HUES6 (cell line): ENCODE data around the gene HOXA9.
A peak's percentile ranks its signal among the peaks of the same experiment; 100 is the strongest.

ENCODE experiments used
- H3K27ac ChIP-seq: 2 replicates; pipeline ENCODE4 v1.7.0; 2013; ENCODE audit warnings: low read depth, mild to moderate bottlenecking, low read length, inconsistent platforms
- H3K27me3 ChIP-seq: 2 replicates; pipeline ENCODE4 v1.6.1; 2013; ENCODE audit warnings: low read length; ENCODE audit not compliant: control insufficient read depth, insufficient read depth
- H3K36me3 ChIP-seq: 2 replicates; pipeline ENCODE4 v1.6.1; 2013; ENCODE audit warnings: low read length; ENCODE audit not compliant: control insufficient read depth, insufficient read depth
- H3K4me1 ChIP-seq: 2 replicates; pipeline ENCODE4 v1.6.1; 2013; ENCODE audit warnings: low read length; ENCODE audit not compliant: control insufficient read depth, insufficient read depth
- H3K4me3 ChIP-seq: 2 replicates; pipeline ENCODE4 v1.5.1; 2013; ENCODE audit warnings: low read depth, low read length
- H3K9ac ChIP-seq: one replicate; pipeline ENCODE4 v1.6.1; 2013; ENCODE audit warnings: mild to moderate bottlenecking, low read length
- H3K9me3 ChIP-seq: 2 replicates; pipeline ENCODE4 v1.6.1; 2013; ENCODE audit warnings: low read depth, low read length; ENCODE audit not compliant: control insufficient read depth, insufficient read depth

HOXA9 gene

DNA sequence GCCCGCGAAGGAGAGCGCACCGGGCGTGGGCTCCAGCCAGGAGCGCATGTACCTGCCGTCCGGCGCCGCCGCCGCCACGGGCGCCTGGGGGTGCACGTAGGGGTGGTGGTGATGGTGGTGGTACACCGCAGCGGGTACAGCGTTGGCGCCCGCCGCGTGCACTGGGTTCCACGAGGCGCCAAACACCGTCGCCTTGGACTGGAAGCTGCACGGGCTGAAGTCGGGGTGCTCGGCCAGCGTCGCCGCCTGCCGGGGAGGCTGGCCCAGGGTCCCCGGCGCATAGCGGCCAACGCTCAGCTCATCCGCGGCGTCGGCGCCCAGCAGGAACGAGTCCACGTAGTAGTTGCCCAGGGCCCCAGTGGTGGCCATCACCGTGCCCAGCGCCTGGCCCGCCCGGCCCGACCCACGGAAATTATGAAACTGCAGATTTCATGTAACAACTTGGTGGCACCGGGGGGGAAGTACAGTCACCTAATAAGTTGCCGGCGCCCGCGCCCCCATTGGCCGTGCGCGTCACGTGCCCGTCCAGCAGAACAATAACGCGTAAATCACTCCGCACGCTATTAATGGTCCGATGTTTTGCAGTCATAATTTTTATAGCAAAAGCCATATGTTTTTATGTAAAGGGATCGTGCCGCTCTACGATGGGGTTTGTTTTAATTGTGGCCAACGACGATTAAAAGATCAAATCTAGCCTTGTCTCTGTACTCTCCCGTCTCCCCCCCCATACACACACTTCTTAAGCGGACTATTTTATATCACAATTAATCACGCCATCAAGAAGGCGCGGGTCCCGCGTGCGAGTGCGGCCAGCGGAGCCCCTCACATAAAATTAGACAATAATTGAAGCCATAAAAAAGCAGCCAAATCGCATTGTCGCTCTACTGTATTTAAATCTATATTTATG, at the start of gene HOXA9:
Gene HOXA9 (minus strand): TSS at position 449 of the 907 bp plus-strand sequence. CDS start 80 bp downstream, at position 369.
- Histone ChIP-seq H3K9me3 (no peaks in the 10 kb centered on the region), H3K27ac (no peak within 1 kb of the TSS; the same call in 1 of the 2 replicates), H3K9ac (peak within 1 kb of the TSS; percentile 93), H3K36me3 (no peaks in the 10 kb centered on the region; the same call in 1 of the 2 replicates), H3K4me1 (peaks cover 28% of the 10 kb centered on the region), H3K27me3 (peaks cover 100% of the 10 kb centered on the region), H3K4me3 (peak within 1 kb of the TSS; percentile 59)

DNA sequence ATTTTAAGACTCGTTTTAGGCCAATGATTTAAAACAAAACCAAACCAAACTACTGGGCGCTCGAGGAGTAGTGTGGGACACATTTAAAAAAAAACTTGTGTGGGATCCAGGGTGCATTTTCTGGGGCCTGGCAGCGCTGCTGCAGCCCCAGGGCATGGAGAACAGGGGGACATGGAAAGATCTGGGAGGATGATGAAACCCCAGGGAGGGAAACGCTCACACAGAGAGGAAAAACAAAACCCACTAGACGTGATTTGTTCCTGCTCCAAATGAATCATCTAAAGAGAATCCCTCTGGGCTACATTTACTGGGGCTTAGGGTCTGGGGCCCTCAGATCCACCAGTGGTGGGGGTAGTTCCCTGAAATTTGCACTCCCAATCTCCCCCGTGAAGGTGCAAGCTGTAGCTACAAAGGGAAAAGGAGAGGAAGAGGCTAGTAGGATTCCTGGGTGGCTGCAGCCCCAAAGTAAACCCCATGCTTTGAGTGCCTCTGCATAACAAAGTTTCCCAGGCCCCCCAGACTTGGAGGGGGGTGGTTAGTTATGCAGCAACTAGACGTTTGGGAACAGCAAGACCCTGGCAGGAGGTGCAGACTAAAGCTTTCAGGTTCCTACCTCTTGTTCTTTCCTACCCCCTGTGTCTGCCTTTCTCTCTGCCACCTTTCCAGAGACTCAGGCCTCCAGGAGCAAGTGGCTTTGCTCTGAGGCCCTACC, 49.1 kb upstream of the HOXA9 start:
- H3K4me3 ChIP-seq: 0 out of 2 replicates have a peak overlapping the region, but pooled peaks have one; percentile 47

DNA sequence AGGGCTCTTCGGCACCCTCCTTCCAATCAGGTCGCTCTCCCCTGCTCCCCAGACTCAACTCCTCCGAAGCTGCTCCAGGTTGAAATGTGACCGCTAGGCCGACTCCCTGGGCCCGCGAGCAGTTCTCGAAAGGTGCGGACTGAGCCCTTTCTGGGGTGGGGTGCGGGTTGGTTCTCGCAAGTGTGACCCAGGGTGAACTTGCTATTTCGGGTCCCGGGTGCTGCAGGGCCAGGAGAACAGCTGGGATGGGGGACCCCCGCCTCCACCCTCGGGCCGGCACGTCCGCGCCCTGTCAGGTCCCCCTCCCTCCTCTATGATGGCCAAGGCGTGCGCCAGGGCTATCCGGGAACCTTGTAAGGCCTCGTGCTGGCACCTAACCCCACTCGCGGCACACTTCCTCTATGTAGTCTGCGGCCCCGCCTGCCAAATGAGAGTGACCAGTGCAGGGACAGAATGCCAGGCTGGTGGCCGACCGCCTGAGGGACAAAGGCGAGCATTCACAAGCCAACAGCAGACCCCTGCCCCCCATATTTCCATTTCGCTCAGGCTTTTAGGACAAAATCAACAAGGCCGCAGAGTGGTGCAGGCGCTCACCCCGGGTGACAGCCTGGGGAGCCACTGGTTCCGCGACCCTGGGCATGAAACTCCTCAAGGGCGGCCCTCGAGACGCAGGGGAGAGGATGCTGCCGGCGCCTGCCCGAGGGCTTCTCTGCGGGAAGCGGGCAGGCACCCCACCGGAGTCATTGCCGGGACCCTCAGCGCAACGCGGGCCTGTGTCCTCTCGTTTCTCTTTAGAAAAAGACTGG, 48.3 kb upstream of the HOXA9 start:
- Histone ChIP-seq H3K27ac (no peak overlapping the region), H3K4me1 (peaks cover 31% of the 10 kb centered on the region), H3K27me3 (peaks cover 97% of the 10 kb centered on the region), H3K9ac (no peak overlapping the region), H3K9me3 (no peaks in the 10 kb centered on the region), H3K4me3 (peak overlapping the region; percentile 47), H3K36me3 (no peaks in the 10 kb centered on the region)

More for the DNA sequence above, 49.1 kb upstream of the HOXA9 start:
- Histone ChIP-seq H3K36me3 (no peaks in the 10 kb centered on the region), H3K27ac (no peak overlapping the region), H3K4me1 (peaks cover 31% of the 10 kb centered on the region), H3K9ac (no peak overlapping the region), H3K9me3 (no peaks in the 10 kb centered on the region), H3K27me3 (peaks cover 95% of the 10 kb centered on the region)

DNA sequence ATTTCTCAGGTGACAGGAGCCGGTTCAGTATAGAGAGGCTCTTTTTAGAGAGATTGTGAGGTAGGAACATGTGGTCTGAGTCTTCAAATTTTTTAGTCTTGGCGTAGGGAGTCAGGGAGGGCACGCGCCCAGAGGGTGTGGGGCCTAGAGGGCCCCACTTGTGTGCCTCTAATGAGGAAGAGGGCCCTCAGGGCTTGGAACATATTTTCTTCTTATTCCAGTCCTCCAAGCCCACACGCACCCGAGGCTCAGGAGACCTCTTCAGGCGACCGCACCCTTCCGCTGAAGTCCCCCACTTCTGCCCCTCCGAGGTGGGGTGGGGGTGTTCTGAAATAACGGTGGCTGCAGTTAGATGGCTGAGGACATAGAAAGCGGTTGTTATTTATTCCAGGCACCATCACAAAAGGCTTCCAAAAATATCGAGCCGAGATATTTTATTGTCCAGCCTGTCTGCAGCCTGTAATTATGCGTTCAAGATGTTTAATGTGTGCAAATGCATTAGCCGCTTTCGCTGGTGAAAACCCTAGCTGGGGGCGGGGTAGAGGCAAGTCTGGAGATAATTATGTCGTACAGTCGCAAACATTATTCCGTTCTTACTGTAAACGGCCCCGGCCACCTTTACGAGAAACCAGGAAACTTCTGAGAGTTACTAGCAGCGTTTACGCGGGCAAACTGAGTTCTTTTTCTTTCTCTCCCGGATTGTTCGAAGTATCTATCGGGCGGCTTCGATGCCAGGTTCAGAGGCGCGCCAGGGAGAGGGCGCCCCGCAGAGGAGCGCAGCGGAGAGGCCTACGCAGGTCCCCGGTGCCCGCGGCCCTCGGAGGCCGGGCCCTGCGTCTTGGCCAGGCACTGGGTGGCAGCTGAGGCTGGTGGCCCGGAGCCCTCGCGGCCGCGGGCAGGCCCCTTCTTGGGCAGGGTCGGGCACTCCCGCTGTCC, 47.4 kb upstream of the HOXA9 start:
- no peak overlapping the region for H3K27ac ChIP-seq
- H3K27me3 ChIP-seq: peaks cover 99% of the 10 kb centered on the region
- H3K9ac ChIP-seq: no peak overlapping the region
- peaks cover 31% of the 10 kb centered on the region for H3K4me1 ChIP-seq
- H3K9me3 ChIP-seq: no peaks in the 10 kb centered on the region
- no peaks in the 10 kb centered on the region for H3K36me3 ChIP-seq
- H3K4me3 ChIP-seq: peak overlapping the region; percentile 47

DNA sequence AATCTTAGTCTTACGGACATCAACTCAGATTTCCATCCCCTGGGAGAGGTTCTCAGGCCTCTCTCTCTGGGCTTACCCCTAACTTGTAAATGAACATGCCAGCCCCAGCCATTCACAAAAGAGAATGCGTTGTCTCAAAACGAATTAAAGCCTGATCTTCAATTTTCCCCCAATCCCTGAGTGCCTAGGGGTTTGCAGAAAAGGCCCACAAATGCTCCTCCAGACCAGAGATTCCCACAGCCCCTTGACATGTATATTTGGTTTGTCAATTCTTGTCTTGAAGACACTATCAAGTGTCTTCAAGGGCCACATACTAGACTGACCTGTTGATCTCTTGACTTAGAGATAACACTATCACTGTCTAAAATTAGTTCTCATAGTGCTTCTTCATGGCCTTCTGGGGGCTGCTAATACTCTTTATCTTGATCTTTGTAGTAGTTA, 46.4 kb upstream of the HOXA9 start:
- H3K36me3 ChIP-seq: no peaks in the 10 kb centered on the region
- H3K27me3 ChIP-seq: peaks cover 100% of the 10 kb centered on the region

DNA sequence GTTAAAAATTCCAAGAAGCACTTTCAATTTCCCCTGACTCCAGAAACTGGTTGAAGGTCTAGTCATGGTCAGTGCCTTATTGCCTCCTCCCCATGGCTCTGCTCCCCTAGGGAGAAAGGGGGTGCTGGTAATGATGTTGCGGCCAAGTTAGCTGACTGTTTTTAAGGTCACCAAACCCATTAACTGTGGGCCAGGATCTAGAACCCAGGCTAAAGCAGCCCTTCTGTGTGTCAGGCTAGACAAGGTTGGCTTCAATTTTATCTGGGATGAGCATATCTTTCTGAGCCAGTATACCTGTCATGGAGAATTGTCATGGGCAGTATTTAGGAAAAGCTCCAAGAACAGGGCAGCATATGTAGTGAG, 45.7 kb upstream of the HOXA9 start:
- peaks cover 100% of the 10 kb centered on the region for H3K27me3 ChIP-seq

More for the DNA sequence above, 46.4 kb upstream of the HOXA9 start:
- no peaks in the 10 kb centered on the region for H3K9me3 ChIP-seq
- no peak overlapping the region for H3K9ac ChIP-seq
- H3K4me3 ChIP-seq: no peak overlapping the region
- no peak overlapping the region for H3K27ac ChIP-seq
- peaks cover 31% of the 10 kb centered on the region for H3K4me1 ChIP-seq

DNA sequence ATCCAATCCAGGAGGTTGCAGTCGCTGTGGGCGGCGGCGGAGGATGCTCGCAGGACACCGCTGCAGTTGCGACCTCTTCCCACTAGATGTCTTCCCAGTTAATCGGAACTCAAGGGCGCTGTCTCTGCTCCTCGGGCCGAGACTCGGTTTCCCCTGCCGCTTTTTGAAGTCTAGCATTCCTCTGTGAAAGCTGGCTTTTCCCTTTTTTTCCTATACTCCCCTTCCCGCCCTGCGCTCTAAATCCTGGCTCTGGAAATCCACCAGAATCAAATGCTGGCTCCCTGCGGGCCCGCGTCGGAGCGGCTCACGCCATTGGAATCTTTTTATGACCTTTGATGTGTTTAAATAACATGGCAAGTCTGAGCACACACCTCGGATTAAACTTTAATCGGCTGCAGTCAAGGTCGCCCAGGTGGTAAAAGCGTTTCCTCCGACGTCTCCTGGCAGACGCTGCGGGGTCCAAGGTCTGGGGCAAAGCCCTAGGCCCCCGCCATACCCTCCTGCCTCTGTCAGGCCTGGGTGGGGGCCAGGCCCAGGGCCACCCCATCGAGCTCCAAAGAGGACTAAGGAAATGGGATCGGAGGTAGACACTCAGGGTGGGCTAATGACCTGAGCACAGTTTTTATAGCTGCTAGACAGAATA, 45.2 kb upstream of the HOXA9 start:
- Histone ChIP-seq H3K9ac (no peak overlapping the region), H3K9me3 (no peaks in the 10 kb centered on the region), H3K4me1 (peaks cover 37% of the 10 kb centered on the region), H3K36me3 (no peaks in the 10 kb centered on the region), H3K4me3 (no peak overlapping the region), H3K27ac (no peak overlapping the region), H3K27me3 (peaks cover 100% of the 10 kb centered on the region)

More for the DNA sequence above, 45.7 kb upstream of the HOXA9 start:
- Histone ChIP-seq H3K4me3 (no peak overlapping the region), H3K9ac (no peak overlapping the region), H3K4me1 (peaks cover 32% of the 10 kb centered on the region), H3K9me3 (no peaks in the 10 kb centered on the region), H3K27ac (no peak overlapping the region), H3K36me3 (no peaks in the 10 kb centered on the region)

DNA sequence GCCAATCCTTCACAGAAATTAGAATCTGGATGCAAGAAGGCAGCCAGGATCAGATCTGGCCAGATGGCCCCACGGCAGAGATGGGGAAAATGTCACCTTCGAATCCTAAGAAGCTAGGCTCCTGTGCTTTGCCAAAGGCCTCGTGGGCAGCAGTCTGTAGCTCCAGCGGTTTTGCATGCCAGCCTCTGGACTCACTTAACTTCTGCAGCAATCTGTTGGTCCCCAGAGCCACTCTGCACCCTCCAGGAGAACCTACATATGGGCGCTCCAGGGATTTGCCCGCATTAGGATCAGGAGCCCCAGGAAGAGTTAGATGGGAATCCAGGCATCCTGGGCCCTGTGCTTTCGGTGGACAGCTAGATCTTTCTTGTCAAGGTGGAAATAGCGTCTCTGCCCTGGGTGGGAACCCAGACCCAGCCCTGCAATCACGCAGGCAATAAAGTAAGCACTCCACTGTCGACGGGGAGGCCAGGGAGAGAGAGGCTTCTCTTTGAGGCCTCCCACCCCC, 44.6 kb upstream of the HOXA9 start:
- peaks cover 40% of the 10 kb centered on the region for H3K4me1 ChIP-seq
- no peaks in the 10 kb centered on the region for H3K9me3 ChIP-seq
- H3K4me3 ChIP-seq: no peak overlapping the region
- H3K27ac ChIP-seq: no peak overlapping the region
- H3K27me3 ChIP-seq: peaks cover 100% of the 10 kb centered on the region
- H3K9ac ChIP-seq: no peak overlapping the region
- H3K36me3 ChIP-seq: no peaks in the 10 kb centered on the region

DNA sequence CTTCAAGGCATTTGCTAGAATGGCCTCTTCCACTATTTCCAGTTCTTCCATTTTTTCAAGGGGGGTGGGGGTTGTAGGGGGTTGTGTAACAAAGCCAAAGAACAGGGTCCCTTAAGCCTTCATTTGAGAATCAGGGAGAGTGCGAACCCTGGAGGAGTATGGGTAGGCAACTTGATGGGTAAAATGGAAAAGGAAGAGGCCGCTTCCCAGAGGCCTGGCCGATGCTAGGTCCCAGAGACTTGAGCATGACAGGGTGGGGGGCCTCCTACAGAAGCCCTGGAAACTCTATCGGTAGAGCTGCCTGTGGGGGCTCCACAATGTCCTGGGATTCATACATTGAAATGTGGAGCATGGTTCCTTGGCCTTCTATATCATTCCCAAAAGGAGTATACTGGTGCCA, 43.7 kb upstream of the HOXA9 start:
- no peak overlapping the region for H3K4me3 ChIP-seq
- H3K27me3 ChIP-seq: peaks cover 100% of the 10 kb centered on the region
- no peaks in the 10 kb centered on the region for H3K9me3 ChIP-seq
- H3K27ac ChIP-seq: no peak overlapping the region
- H3K4me1 ChIP-seq: peaks cover 35% of the 10 kb centered on the region
- H3K36me3 ChIP-seq: no peaks in the 10 kb centered on the region
- no peak overlapping the region for H3K9ac ChIP-seq
